Stimulated activated effector memory CD8-positive, alpha-beta T cell treated with anti-CD3 and anti-CD28 coated beads, Interleukin-12 subunit alpha, Interleukin-12 subunit beta, amount 100 ng/mL, for 72 hours (primary cell): Measurements from ENCODE around the gene BBX.

Experiments
- ATAC-seq: fragments of 150-1000 bp; cut with Tn5 transposase; 2 replicates; pipeline ENCODE4 v1.10.0; 2021
- DNase-seq, 2 donors: peaks; one replicate each; pipeline ENCODE4 v3.0.0; 2021 to 2022; ENCODE audit warnings: low spot score in 2 of 2
- H3K27ac Mint-ChIP-seq: one replicate; pipeline ENCODE4 v1.8.0; 2022; ENCODE audit warnings: mild to moderate bottlenecking, mixed read lengths
- H3K36me3 Mint-ChIP-seq: one replicate; pipeline ENCODE4 v1.8.0; 2022; ENCODE audit warnings: mild to moderate bottlenecking, mixed read lengths
- H3K4me1 Mint-ChIP-seq: one replicate; pipeline ENCODE4 v1.8.0; 2022; ENCODE audit warnings: mixed read lengths
- H3K4me3 Mint-ChIP-seq: one replicate; pipeline ENCODE4 v1.8.0; 2022; ENCODE audit warnings: mild to moderate bottlenecking, mixed read lengths
- H3K9me3 Mint-ChIP-seq: one replicate; pipeline ENCODE4 v1.8.0; 2022; ENCODE audit warnings: mixed read lengths

BBX gene

DNA sequence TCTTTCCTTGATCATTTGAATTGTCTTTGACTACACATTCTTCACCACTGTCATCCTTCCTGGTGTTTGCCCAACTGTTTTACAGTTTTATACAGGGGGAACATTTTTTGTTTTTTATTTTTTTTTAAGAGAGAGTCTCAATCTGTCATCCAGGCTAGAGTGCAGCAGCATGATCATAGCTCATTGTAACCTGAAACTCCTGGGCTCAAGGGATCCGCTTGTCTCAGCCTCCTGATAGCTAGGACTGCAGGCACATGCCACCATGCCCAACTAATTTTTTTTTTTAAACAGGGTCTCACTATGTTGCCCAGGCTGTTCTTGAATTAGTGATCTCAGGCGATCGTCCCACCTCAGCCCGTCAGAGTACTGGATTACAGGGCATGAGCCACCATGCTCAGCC is 222.6 kb downstream of the BBX start:
- Mint-ChIP-seq H3K4me3 (no peak overlapping the region), H3K9me3 (no peaks in the 10 kb centered on the region), H3K27ac (no peak overlapping the region), H3K36me3 (peaks cover 32% of the 10 kb centered on the region), H3K4me1 (peaks cover 4% of the 10 kb centered on the region)
- DNase-seq (no peak), ATAC-seq (no peak)

- Mint-ChIP-seq H3K36me3 (peaks cover 33% of the 10 kb centered on the region), H3K9me3 (no peaks in the 10 kb centered on the region), H3K4me1 (no peaks in the 10 kb centered on the region), H3K4me3 (no peak overlapping the region), H3K27ac (no peak overlapping the region)
- ATAC-seq: no peak
- DNase-seq: no peak
Measured at GRCh38 chr3:107752202-107752990, 229.6 kb downstream of the BBX start.

GRCh38 chr3:107753494-107753893 is 230.7 kb downstream of the BBX start:
- ATAC-seq: peak; percentile 73
- DNase-seq: no peak
- H3K36me3 Mint-ChIP-seq: peaks cover 35% of the 10 kb centered on the region
- no peak overlapping the region for H3K27ac Mint-ChIP-seq
- H3K4me3 Mint-ChIP-seq: no peak overlapping the region
- H3K4me1 Mint-ChIP-seq: no peaks in the 10 kb centered on the region
- no peaks in the 10 kb centered on the region for H3K9me3 Mint-ChIP-seq

- H3K9me3 Mint-ChIP-seq: no peaks in the 10 kb centered on the region
- H3K4me1 Mint-ChIP-seq: no peaks in the 10 kb centered on the region
- no peak overlapping the region for H3K27ac Mint-ChIP-seq
- peaks cover 30% of the 10 kb centered on the region for H3K36me3 Mint-ChIP-seq
- no peak for DNase-seq
- ATAC-seq: no peak
- H3K4me3 Mint-ChIP-seq: no peak overlapping the region
Measured at GRCh38 chr3:107753976-107754375, 231.2 kb downstream of the BBX start.

DNA sequence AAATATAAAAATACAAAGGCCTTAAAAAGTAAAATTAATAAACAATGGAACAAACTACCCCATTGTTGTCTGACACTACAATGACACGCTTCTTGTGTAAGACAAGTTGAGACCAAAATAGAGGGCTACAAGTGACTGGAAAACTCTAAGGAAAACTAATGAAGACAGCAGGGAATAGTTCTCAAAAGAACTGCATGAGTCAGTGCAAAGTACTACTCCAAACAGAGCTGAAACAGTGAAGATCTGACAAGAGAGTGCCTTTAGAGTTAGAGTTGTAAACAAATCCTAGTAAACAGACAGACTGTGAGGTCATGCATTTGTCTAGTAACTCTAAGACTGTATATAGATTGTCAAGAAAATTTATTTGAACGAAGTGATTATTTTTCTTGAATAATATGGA is 233.9 kb downstream of the BBX start:
- peaks cover 19% of the 10 kb centered on the region for H3K36me3 Mint-ChIP-seq
- no peak for DNase-seq
- H3K9me3 Mint-ChIP-seq: no peaks in the 10 kb centered on the region
- no peak for ATAC-seq
- H3K27ac Mint-ChIP-seq: no peak overlapping the region
- H3K4me3 Mint-ChIP-seq: no peak overlapping the region
- no peaks in the 10 kb centered on the region for H3K4me1 Mint-ChIP-seq

DNA sequence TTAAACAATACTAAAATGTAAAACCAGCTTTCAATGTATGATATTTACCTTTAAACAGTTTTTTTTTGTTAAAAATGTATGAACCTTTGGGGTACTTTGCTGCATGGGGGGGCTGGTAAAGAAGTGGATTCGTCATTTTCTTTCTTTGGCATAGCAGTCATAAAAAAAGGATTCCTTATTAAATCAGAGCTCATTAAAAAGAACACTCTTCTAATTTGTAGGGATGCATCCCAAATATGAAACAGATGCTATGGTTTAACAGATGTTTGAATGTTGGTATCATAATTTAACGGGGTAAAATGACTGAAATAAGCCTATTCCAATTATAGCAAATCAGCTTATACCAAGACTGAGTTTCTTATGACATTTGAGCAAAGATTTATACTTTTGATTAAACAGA is 234.4 kb downstream of the BBX start:
- no peak for DNase-seq
- Mint-ChIP-seq H3K27ac (no peak overlapping the region), H3K4me3 (no peak overlapping the region), H3K9me3 (no peaks in the 10 kb centered on the region), H3K4me1 (no peaks in the 10 kb centered on the region), H3K36me3 (peaks cover 19% of the 10 kb centered on the region)
- ATAC-seq: no peak

- DNase-seq: no peak
- ATAC-seq: no peak
- Mint-ChIP-seq H3K27ac (no peak overlapping the region), H3K4me3 (no peak overlapping the region), H3K9me3 (no peaks in the 10 kb centered on the region), H3K36me3 (peaks cover 18% of the 10 kb centered on the region), H3K4me1 (no peaks in the 10 kb centered on the region)
Measured at GRCh38 chr3:107760144-107760543, 237.4 kb downstream of the BBX start.

DNA sequence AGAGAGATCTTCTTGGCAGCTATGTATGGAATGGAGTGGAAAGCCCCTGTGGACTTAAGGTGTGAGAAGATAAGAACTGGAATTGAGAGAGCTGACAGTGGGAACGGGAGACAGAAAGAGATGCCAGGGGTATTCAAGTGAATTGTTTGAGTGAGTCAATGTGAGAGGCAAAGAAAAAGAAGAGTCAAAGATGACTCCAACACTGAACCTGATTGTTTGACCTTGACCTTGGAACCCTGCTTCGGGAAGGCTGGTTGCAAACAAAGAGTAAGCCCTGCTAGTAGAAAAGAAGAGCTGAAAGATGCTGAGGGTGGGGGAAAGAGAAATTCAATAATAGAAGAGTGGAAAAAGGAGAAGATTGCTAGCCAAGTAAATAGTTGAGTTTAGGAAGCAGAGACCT is 238.6 kb downstream of the BBX start:
- Mint-ChIP-seq H3K27ac (no peak overlapping the region), H3K4me1 (no peaks in the 10 kb centered on the region), H3K9me3 (peaks cover 5% of the 10 kb centered on the region), H3K4me3 (no peak overlapping the region), H3K36me3 (peaks cover 14% of the 10 kb centered on the region)
- no peak for ATAC-seq
- no peak for DNase-seq

DNA sequence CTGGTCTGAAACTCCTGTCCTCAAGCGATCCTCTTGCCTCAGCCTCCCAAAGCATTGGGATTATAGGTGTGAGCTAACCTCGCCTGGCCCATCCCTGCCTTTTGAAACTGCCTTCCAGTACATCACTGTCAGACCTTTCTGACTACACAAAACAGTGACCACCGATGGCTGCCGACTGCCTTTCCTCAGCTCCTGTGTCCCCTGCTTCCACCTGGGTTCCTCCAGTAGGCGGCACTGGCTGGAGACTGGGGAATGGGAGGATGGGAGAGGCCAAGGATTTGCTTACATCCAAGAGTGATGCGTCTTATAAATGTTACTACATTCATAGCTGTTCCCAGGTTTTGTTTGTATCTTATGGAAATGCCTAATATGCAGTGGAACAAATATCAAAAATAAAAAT is 242.8 kb downstream of the BBX start:
- DNase-seq (no peak), ATAC-seq (no peak)
- H3K27ac Mint-ChIP-seq: no peak overlapping the region
- H3K36me3 Mint-ChIP-seq: peaks cover 8% of the 10 kb centered on the region
- H3K4me3 Mint-ChIP-seq: no peak overlapping the region
- H3K9me3 Mint-ChIP-seq: peaks cover 5% of the 10 kb centered on the region
- no peaks in the 10 kb centered on the region for H3K4me1 Mint-ChIP-seq

DNA sequence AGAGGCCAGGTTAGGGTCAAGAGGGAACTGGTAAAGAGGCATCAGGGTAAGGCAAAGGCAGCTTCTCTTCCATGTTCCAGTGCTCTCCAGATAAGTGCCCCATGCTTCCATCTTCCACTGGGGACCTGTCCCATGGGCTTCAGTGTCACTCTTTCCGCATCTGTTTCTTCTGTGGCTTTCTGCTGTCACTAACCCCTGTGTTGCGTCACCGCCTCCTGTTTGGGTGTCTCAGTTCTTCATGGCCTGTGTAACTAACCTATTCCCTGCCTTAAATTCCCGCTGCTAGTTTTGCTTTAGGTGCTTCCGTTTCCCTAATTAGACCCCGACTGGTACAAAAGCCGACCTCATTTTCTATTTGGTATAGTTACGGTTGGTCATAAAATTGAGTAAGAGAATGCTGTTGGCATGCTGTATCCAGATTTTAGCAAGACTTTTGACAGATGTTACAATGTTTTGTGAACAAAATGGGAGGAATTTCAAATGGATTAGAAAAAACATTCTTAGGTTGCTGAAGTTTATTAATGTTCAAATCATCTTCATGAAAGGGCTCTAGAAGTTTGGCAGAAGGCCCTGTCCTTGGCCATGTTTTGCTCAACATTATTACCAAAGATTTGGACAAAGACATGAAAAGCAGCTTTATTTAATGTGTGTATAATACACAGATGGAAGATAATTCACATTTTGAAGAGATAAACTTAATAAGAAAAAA is 245.3 kb downstream of the BBX start:
- Mint-ChIP-seq H3K27ac (no peak overlapping the region), H3K4me1 (no peaks in the 10 kb centered on the region), H3K4me3 (no peak overlapping the region), H3K36me3 (peaks cover 17% of the 10 kb centered on the region), H3K9me3 (peaks cover 5% of the 10 kb centered on the region)
- ATAC-seq (no peak), DNase-seq (no peak)

- Mint-ChIP-seq H3K9me3 (peaks cover 5% of the 10 kb centered on the region), H3K36me3 (peaks cover 31% of the 10 kb centered on the region), H3K4me3 (no peak overlapping the region), H3K4me1 (no peaks in the 10 kb centered on the region), H3K27ac (no peak overlapping the region)
- no peak for DNase-seq
- ATAC-seq: no peak
Measured at GRCh38 chr3:107769882-107770281, 247.1 kb downstream of the BBX start.

GRCh38 chr3:107772016-107772415 is 249.3 kb downstream of the BBX start:
- Mint-ChIP-seq H3K4me1 (no peaks in the 10 kb centered on the region), H3K4me3 (no peak overlapping the region), H3K9me3 (no peaks in the 10 kb centered on the region), H3K27ac (no peak overlapping the region), H3K36me3 (peaks cover 36% of the 10 kb centered on the region)
- no peak for ATAC-seq
- DNase-seq: no peak

- Mint-ChIP-seq H3K4me1 (no peaks in the 10 kb centered on the region), H3K36me3 (peaks cover 56% of the 10 kb centered on the region), H3K9me3 (no peaks in the 10 kb centered on the region), H3K4me3 (no peak overlapping the region), H3K27ac (no peak overlapping the region)
- DNase-seq (no peak), ATAC-seq (no peak)
Measured at GRCh38 chr3:107775974-107776373, 253.2 kb downstream of the BBX start.

DNA sequence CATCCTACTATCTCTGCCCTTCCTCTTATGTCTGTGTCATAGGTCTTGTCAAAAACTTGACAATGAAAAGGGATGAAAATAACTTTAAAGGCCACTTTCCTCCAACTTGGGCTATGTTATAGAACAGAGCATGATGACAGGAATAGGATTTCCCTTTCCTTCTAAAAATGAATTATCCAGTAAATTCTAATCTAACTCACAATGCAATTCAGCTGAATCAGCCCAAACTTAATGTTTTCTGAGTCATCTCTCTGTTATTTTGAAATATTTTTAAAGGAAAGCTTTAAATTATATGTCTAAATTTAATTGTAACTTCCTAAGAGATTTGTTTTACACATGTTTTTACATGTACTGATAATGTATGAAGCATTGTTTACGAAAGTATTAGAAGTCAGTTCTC is 258.5 kb downstream of the BBX start:
- peaks cover 49% of the 10 kb centered on the region for H3K36me3 Mint-ChIP-seq
- H3K9me3 Mint-ChIP-seq: no peaks in the 10 kb centered on the region
- no peak overlapping the region for H3K27ac Mint-ChIP-seq
- DNase-seq (no peak), ATAC-seq (no peak)
- H3K4me3 Mint-ChIP-seq: no peak overlapping the region
- H3K4me1 Mint-ChIP-seq: no peaks in the 10 kb centered on the region

GRCh38 chr3:107782054-107782453 is 259.3 kb downstream of the BBX start:
- no peaks in the 10 kb centered on the region for H3K4me1 Mint-ChIP-seq
- ATAC-seq (no peak), DNase-seq (no peak)
- H3K36me3 Mint-ChIP-seq: peaks cover 44% of the 10 kb centered on the region
- H3K9me3 Mint-ChIP-seq: no peaks in the 10 kb centered on the region
- no peak overlapping the region for H3K27ac Mint-ChIP-seq
- no peak overlapping the region for H3K4me3 Mint-ChIP-seq

DNA sequence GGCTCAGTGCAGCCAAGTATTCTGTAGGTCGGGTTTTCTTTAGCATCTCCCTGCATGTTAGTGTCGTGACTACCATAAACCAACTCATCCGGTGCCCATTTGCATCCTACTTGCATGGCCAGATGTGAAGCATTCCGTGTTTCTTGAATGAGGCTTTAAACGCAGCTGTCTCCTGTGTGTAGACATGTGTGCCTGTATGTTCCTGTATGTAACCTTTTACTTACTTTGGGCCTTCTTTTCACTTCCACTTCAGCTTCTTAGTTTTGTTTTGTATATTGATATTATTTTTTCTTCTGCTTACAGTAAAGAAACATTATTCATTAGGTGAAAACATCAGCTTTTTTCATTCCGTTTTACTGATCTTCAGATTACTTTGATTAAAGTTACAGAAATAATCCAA is 267.9 kb downstream of the BBX start:
- no peak for DNase-seq
- ATAC-seq: no peak
- no peak overlapping the region for H3K4me3 Mint-ChIP-seq
- H3K27ac Mint-ChIP-seq: no peak overlapping the region
- H3K36me3 Mint-ChIP-seq: peaks cover 61% of the 10 kb centered on the region
- peaks cover 6% of the 10 kb centered on the region for H3K4me1 Mint-ChIP-seq
- no peaks in the 10 kb centered on the region for H3K9me3 Mint-ChIP-seq
